ENCODE data around the gene ASCC1.
A peak's percentile ranks its signal among the peaks of the same experiment; 100 is the strongest.

Gene ASCC1

GRCh38 chr10:72090326-72090725 lies 125.8 kb downstream of the ASCC1 start:
- DNase-seq (ENCODE audit: low read depth): no peak

GRCh38 chr10:72089618-72090017 lies 126.5 kb downstream of the ASCC1 start:
- no peak overlapping the region for H3K4me3 ChIP-seq (ENCODE audit: low read depth, low read length)
- no peak for DNase-seq (ENCODE audit: low read depth)

More at GRCh38 chr10:72090326-72090725, 125.8 kb downstream of the ASCC1 start:
- no peak overlapping the region for H3K4me3 ChIP-seq (ENCODE audit: low read depth, low read length)

- peak; percentile 33 for DNase-seq (ENCODE audit: low read depth)
- H3K4me3 ChIP-seq (ENCODE audit: low read depth, low read length): no peak overlapping the region
These were observed 127.0 kb downstream of the ASCC1 start for GRCh38 chr10:72088889-72089575.

- DNase-seq (ENCODE audit: low read depth): no peak
- peak within 1 kb of the TSS; percentile 38 for H3K4me3 ChIP-seq (ENCODE audit: low read depth, low read length)
These were observed 127.8 kb downstream of the ASCC1 start, which contains the start of gene SPOCK2 for GRCh38 chr10:72087969-72088888. Gene SPOCK2, minus strand, starts transcription at chr10:72088551. Its CDS starts 223 bp downstream, at chr10:72088328.

GRCh38 chr10:72087392-72087968 lies 128.6 kb downstream of the ASCC1 start:
- no peak for DNase-seq (ENCODE audit: low read depth)
- peak overlapping the region; percentile 38 for H3K4me3 ChIP-seq (ENCODE audit: low read depth, low read length)

GRCh38 chr10:72086466-72087391 lies 129.3 kb downstream of the ASCC1 start:
- peak overlapping the region; percentile 38 for H3K4me3 ChIP-seq (ENCODE audit: low read depth, low read length)
- DNase-seq (ENCODE audit: low read depth): no peak

GRCh38 chr10:72085864-72086465 lies 130.1 kb downstream of the ASCC1 start:
- no peak for DNase-seq (ENCODE audit: low read depth)
- H3K4me3 ChIP-seq (ENCODE audit: low read depth, low read length): no peak overlapping the region

GRCh38 chr10:72085166-72085565 lies 130.9 kb downstream of the ASCC1 start:
- no peak for DNase-seq (ENCODE audit: low read depth)
- H3K4me3 ChIP-seq (ENCODE audit: low read depth, low read length): no peak overlapping the region

GRCh38 chr10:72083790-72084459 lies 132.2 kb downstream of the ASCC1 start:
- H3K4me3 ChIP-seq (ENCODE audit: low read depth, low read length): no peak overlapping the region
- DNase-seq (ENCODE audit: low read depth): no peak

GRCh38 chr10:72082856-72083789 lies 133.0 kb downstream of the ASCC1 start:
- DNase-seq (ENCODE audit: low read depth): no peak
- H3K4me3 ChIP-seq (ENCODE audit: low read depth, low read length): no peak overlapping the region

GRCh38 chr10:72081772-72082590 lies 134.1 kb downstream of the ASCC1 start:
- no peak overlapping the region for H3K4me3 ChIP-seq (ENCODE audit: low read depth, low read length)

GRCh38 chr10:72081210-72081609 lies 134.9 kb downstream of the ASCC1 start:
- DNase-seq (ENCODE audit: low read depth): no peak

More at GRCh38 chr10:72081772-72082590, 134.1 kb downstream of the ASCC1 start:
- no peak for DNase-seq (ENCODE audit: low read depth)

GRCh38 chr10:72080042-72080975 lies 135.8 kb downstream of the ASCC1 start:
- no peak for DNase-seq (ENCODE audit: low read depth)
- no peak overlapping the region for H3K4me3 ChIP-seq (ENCODE audit: low read depth, low read length)

More at GRCh38 chr10:72081210-72081609, 134.9 kb downstream of the ASCC1 start:
- no peak overlapping the region for H3K4me3 ChIP-seq (ENCODE audit: low read depth, low read length)

GRCh38 chr10:72079356-72079755 lies 136.7 kb downstream of the ASCC1 start:
- no peak for DNase-seq (ENCODE audit: low read depth)

GRCh38 chr10:72077275-72077990 lies 138.6 kb downstream of the ASCC1 start:
- H3K4me3 ChIP-seq (ENCODE audit: low read depth, low read length): no peak overlapping the region
- DNase-seq (ENCODE audit: low read depth): no peak

More at GRCh38 chr10:72079356-72079755, 136.7 kb downstream of the ASCC1 start:
- H3K4me3 ChIP-seq (ENCODE audit: low read depth, low read length): no peak overlapping the region
